ENCODE measurements around the gene ABCB10. TPM values are rescaled to one million over a fixed set of nuclear protein-coding genes. Genes with fewer than 3 reads are reported as not detected.
"Not testable (repeated sequence)": the region's sequence is repeated elsewhere in the genome, so short reads cannot be mapped to it uniquely, and the experiment has no call there.

The ABCB10 gene
- polyA plus RNA-seq, 3 donors = 19.0 to 20.5 (median 19.4) TPM

DNA sequence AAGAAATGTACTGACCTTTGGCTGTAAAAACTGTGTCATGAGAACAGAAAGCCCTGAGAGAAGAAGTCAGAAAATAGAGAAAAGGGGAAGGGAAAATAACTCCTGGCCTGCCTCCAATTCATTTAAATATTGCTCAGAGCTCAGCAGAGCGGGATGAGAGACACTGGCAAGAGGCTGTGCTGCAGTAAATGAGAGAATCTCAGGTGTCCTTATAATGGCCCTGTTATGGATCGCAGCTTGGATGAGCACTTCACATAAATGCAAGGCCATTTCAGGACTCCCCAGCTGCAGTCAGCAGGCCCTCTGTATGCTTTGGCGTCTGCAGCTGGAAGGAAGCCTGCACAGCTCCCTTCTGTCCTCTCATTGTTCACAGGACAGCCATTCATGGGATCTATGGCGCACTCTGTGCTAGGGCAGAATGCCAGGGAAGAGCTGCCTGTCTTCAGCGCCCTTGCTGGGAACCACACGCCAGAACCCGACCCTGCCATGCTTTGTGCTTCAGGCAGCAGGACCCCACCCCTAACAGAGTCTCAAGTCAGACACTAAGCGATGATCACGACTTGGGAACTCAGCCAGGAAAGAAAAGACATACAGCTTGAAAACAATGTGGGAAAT lies 20.7 kb upstream of the ABCB10 start:
- peak in 8 of 11 donors; percentile 15 to 44 (median 28) for DNase-seq (ENCODE audit: extremely low read depth in 1 of 11, low read depth in 9 of 11, low spot score in 4 of 11)

- DNase-seq (ENCODE audit: extremely low read depth in 1 of 11, low read depth in 9 of 11, low spot score in 4 of 11) = no peak
These were observed 19.9 kb upstream of the ABCB10 start for GRCh38 chr1:229578168-229579058.

DNA sequence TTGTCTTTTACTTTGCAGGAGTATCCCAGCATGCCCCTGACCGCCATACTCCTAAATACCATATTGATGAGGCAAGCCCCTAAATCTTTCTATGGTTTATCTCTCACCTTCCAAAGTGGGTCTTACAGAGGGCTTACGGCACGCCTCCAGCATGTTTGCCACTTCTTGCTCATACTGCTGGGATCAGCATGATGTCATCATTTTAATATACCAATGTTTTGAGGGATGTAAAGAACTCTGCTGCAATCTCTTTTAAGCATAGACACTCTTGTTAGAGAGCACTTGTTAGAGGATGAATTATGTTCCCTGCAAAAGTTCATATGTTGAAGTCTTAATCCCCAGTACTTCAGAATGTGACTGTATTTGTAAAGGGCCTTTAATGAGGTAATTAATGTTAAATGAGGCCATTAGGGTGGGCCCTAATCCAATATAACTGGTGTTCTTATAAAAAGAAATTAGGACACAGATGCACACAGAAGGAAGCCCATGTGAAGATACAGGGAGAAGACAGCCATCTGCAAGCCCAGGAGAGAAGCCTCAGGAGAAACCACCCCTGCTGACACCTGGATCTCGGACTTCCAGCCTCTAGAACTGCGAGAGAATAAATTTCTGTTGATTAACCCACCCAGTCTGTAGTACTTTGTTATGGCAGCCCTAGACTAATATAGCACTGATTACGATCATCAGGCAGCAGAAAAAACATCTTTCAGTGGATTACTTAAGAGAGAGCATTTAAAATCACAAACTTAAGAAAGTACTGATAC lies 16.4 kb upstream of the ABCB10 start:
- DNase-seq (ENCODE audit: extremely low read depth in 1 of 11, low read depth in 9 of 11, low spot score in 4 of 11) = no peak

DNA sequence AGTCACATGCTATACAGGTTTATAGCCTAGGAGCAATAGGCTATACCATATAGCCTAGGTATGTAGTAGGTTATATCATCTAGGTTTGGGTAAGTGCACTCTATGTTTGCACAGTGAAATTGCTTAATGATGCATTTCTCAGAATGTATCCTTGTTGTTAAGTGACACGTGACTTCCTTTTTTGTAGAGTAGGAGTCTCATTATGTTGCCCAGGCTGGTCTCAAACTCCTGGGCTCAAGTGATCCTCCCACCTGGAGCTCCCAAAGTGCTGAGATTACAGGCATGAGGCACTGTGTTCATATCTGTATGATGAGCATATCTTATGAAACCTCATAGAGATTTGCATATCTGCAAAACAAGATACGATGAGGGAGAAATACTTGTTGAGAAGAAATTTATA lies 13.8 kb upstream of the ABCB10 start:
- no peak for DNase-seq (ENCODE audit: extremely low read depth in 1 of 11, low read depth in 9 of 11, low spot score in 4 of 11)

GRCh38 chr1:229570891-229571516 lies 12.5 kb upstream of the ABCB10 start:
- DNase-seq (ENCODE audit: extremely low read depth in 1 of 11, low read depth in 9 of 11, low spot score in 4 of 11) = no peak

GRCh38 chr1:229570305-229570704 lies 11.8 kb upstream of the ABCB10 start:
- DNase-seq (ENCODE audit: extremely low read depth in 1 of 11, low read depth in 9 of 11, low spot score in 4 of 11) = no peak

GRCh38 chr1:229567109-229567868 lies 8.8 kb upstream of the ABCB10 start:
- DNase-seq (ENCODE audit: extremely low read depth in 1 of 11, low read depth in 9 of 11, low spot score in 4 of 11) = no peak

- DNase-seq (ENCODE audit: extremely low read depth in 1 of 11, low read depth in 9 of 11, low spot score in 4 of 11) = no peak
These were observed 5.2 kb upstream of the ABCB10 start for GRCh38 chr1:229563701-229564100.

DNA sequence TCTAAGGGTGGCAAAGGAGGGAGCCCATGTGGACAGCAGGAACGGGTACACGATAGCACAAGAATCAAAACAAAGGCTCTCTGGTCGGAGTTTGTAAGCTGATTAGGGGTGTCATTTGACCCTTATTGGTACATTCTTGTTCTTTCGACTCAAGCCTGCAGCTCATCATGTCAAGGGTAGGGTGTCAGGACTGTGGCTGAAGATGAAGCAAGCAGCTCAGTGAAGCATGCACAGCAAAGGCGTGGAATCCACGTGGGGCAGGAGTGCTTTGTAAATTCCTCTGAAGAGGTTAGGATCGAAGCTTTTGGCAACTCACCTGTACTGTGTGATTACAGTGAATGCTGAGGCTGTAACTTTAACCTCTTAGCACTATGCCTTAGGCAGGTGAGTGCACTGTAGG lies 4.7 kb upstream of the ABCB10 start:
- DNase-seq (ENCODE audit: extremely low read depth in 1 of 11, low read depth in 9 of 11, low spot score in 4 of 11) = no peak

- DNase-seq (ENCODE audit: extremely low read depth in 1 of 11, low read depth in 9 of 11, low spot score in 4 of 11) = no peak
These were observed 4.2 kb upstream of the ABCB10 start for GRCh38 chr1:229562686-229563085.

DNA sequence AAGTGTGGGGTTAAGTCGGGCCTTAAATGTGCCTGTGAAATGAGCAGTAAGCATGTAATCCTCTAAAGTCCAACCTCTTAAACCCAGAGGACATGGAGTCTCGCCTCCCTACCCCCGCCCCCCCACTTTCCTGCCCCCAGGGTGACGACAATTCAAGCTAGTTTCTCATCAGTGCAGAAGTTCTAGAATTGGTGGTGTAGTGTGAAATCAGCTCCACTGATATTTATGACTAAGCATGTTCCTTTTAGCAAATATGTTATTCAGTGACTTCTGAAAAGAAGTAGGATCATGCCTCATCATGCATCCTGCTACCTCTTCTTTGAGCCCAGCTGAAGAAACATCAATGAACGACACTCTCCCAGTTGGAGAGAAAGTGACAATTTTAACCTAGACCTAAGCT lies 2.6 kb upstream of the ABCB10 start:
- DNase-seq (ENCODE audit: extremely low read depth in 1 of 11, low read depth in 9 of 11, low spot score in 4 of 11) = no peak

GRCh38 chr1:229560124-229560523 lies 1.6 kb upstream of the ABCB10 start:
- DNase-seq (ENCODE audit: extremely low read depth in 1 of 11, low read depth in 9 of 11, low spot score in 4 of 11) = not testable (repeated sequence)

GRCh38 chr1:229559336-229559801 lies 862 bp upstream of the ABCB10 start:
- DNase-seq (ENCODE audit: extremely low read depth in 1 of 11, low read depth in 9 of 11, low spot score in 4 of 11) = not testable (repeated sequence)

- DNase-seq (ENCODE audit: extremely low read depth in 1 of 11, low read depth in 9 of 11, low spot score in 4 of 11) = peak in 4 of 11 donors; percentile 20 to 28 (median 24)
These were observed 543 bp downstream of the ABCB10 start for GRCh38 chr1:229557913-229558414.

- no peak for DNase-seq (ENCODE audit: extremely low read depth in 1 of 11, low read depth in 9 of 11, low spot score in 4 of 11)
These were observed 1.2 kb downstream of the ABCB10 start for GRCh38 chr1:229557200-229557850.

- DNase-seq (ENCODE audit: extremely low read depth in 1 of 11, low read depth in 9 of 11, low spot score in 4 of 11) = no peak
These were observed 3.5 kb downstream of the ABCB10 start for GRCh38 chr1:229554886-229555621.

- DNase-seq (ENCODE audit: extremely low read depth in 1 of 11, low read depth in 9 of 11, low spot score in 4 of 11) = no peak
These were observed 4.8 kb downstream of the ABCB10 start for GRCh38 chr1:229553621-229554130.

Measured in renal cortex interstitium (tissue), 11 donors.